ENCODE measurements around the gene TRAPPC6A.

Gene TRAPPC6A

GRCh38 chr19:45186509-45187334, 8.7 kb upstream of the TRAPPC6A start:
- no peak for DNase-seq (ENCODE audit: low spot score)

GRCh38 chr19:45184115-45184514, 6.1 kb upstream of the TRAPPC6A start:
- DNase-seq (ENCODE audit: low spot score): no peak

GRCh38 chr19:45182758-45183157, 4.7 kb upstream of the TRAPPC6A start:
- no peak for DNase-seq (ENCODE audit: low spot score)

- no peak for DNase-seq (ENCODE audit: low spot score)
These were observed 2.9 kb upstream of the TRAPPC6A start for GRCh38 chr19:45180936-45181335.

- DNase-seq (ENCODE audit: low spot score): no peak
These were observed 1.9 kb upstream of the TRAPPC6A start for GRCh38 chr19:45179892-45180370.

- peak; percentile 28 for DNase-seq (ENCODE audit: low spot score)
These were observed 1.2 kb upstream of the TRAPPC6A start for GRCh38 chr19:45179072-45179891.

- DNase-seq (ENCODE audit: low spot score): peak; percentile 98
These were observed 430 bp upstream of the TRAPPC6A start, which contains the start of gene BLOC1S3 for GRCh38 chr19:45178262-45179071. TSS of gene BLOC1S3 (plus strand) at chr19:45178784. CDS start at chr19:45179297, 513 bp downstream.

- DNase-seq (ENCODE audit: low spot score): no peak
These were observed 2.3 kb downstream of the TRAPPC6A start for GRCh38 chr19:45175515-45176345.

GRCh38 chr19:45173816-45174215, 4.2 kb downstream of the TRAPPC6A start:
- DNase-seq (ENCODE audit: low spot score): no peak

- DNase-seq (ENCODE audit: low spot score): no peak
These were observed 5.3 kb downstream of the TRAPPC6A start for GRCh38 chr19:45172611-45173208.

- no peak for DNase-seq (ENCODE audit: low spot score)
These were observed 5.9 kb downstream of the TRAPPC6A start for GRCh38 chr19:45172173-45172572.

GRCh38 chr19:45171211-45171623, 6.8 kb downstream of the TRAPPC6A start:
- DNase-seq (ENCODE audit: low spot score): no peak

GRCh38 chr19:45170146-45171106, 7.6 kb downstream of the TRAPPC6A start:
- no peak for DNase-seq (ENCODE audit: low spot score)

- no peak for DNase-seq (ENCODE audit: low spot score)
These were observed 8.4 kb downstream of the TRAPPC6A start for GRCh38 chr19:45169602-45170001.

GRCh38 chr19:45168767-45169351, 9.2 kb downstream of the TRAPPC6A start:
- no peak for DNase-seq (ENCODE audit: low spot score)

GRCh38 chr19:45166723-45167252, 11.2 kb downstream of the TRAPPC6A start:
- DNase-seq (ENCODE audit: low spot score): no peak

GRCh38 chr19:45164577-45165335, 13.3 kb downstream of the TRAPPC6A start:
- peak; percentile 28 for DNase-seq (ENCODE audit: low spot score)
